Prostate gland (tissue), 2 donors: ENCODE results near the gene PDCD10. TPM values are rescaled to one million over a fixed set of nuclear protein-coding genes. Genes with fewer than 3 reads are reported as not detected.

Source experiments
- DNase-seq: peaks from one replicate; pipeline ENCODE4 v3.0.0-alpha.2; 2019; ENCODE audit warnings: low spot score
- H3K27ac ChIP-seq, 2 donors: fragments of 200-600 bp; sonication (generic); 2 replicates each; pipeline ENCODE4 v1.5.1; 2017 to 2019
- H3K27me3 ChIP-seq: fragments of 200-600 bp; sonication (generic); replicated peaks from 2 replicates; pipeline ENCODE4 v1.5.1; 2019; ENCODE audit not compliant: insufficient read depth
- H3K36me3 ChIP-seq, 2 donors: fragments of 200-600 bp; sonication (generic); 1 replicate in 1 of 2; 2 replicates in 1 of 2; pipeline versions ENCODE4 v1.5.1 to v1.8.1; 2017 to 2019
- H3K4me1 ChIP-seq: fragments of 200-600 bp; sonication (generic); replicated peaks from 2 replicates; pipeline ENCODE4 v1.5.1; 2019
- H3K4me3 ChIP-seq, 2 donors: fragments of 200-600 bp; sonication (generic); 2 replicates each; pipeline ENCODE4 v1.5.1; 2017 to 2019
- H3K9me3 ChIP-seq: fragments of 200-600 bp; sonication (generic); 2 replicates; pipeline ENCODE4 v1.5.1; 2017
- CTCF ChIP-seq, 4 experiments: fragments of 200-600 bp in 2 of 4; fragments of 450-650 bp in 2 of 4; sonication (generic) in 2 of 4; IDR thresholded peaks; 1 replicate in 3 of 4; 2 replicates in 1 of 4; pipeline ENCODE4 v1.5.1; 2016 to 2019; ENCODE audit warnings: antibody characterized with exemption in 4 of 4, mild to moderate bottlenecking in 2 of 4, moderate library complexity in 2 of 4
- POLR2A ChIP-seq: fragments of 450-650 bp; IDR thresholded peaks from one replicate; pipeline ENCODE4 v1.6.1; 2016; ENCODE audit warnings: antibody characterized with exemption, mild to moderate bottlenecking
- POLR2AphosphoS5 ChIP-seq: sonication (generic); formaldehyde crosslinking; IDR thresholded peaks from one replicate; pipeline ENCODE4 v1.6.1; 2017; ENCODE audit warnings: antibody characterized with exemption
- WGBS: methylation state at CpG from one replicate; pipeline ENCODE4 v1.1.5; 2018; 5-methylcytosine and 5-hydroxymethylcytosine counted together
- intact Hi-C: fragments of 100-400 bp; cut with DNase I; formaldehyde crosslinking; loops from one replicate; pipeline ENCODE4 v1.14.2; 2022
- small RNA-seq, 2 donors: library from RNA; depleted of rRNA; stranded (forward); fragments of <200 nt; gene quantifications; one replicate each; pipeline ENCODE3, GENCODE V24; 2016
- total RNA-seq, 2 donors: library from RNA; depleted of rRNA; stranded (reverse); fragments of >200 nt; gene quantifications; one replicate each; pipeline ENCODE4 v1.1.0, GENCODE V29; 2016

Gene PDCD10
- total RNA-seq, 2 donors from 2014 or later, result 50.3 to 58.1 TPM

GRCh38 chr3:167651826-167652225 is 82.9 kb downstream of the PDCD10 start:
- Histone ChIP-seq H3K9me3 (no peaks in the 10 kb centered on the region), H3K36me3 (no peaks in the 10 kb centered on the region), H3K4me1 (peaks cover 3% of the 10 kb centered on the region), H3K27ac (no peak overlapping the region), H3K4me3 (no peak overlapping the region), H3K27me3 (no peaks in the 10 kb centered on the region)
- intact Hi-C loops, result no loop called here
- no peak for DNase-seq
- WGBS, result 83% methylated on average over 1 of the region's 1 CpG
- TF ChIP-seq POLR2A (no peak), CTCF (IDR thresholded peaks at IDR 0.05) (no peak), POLR2AphosphoS5 (no peak)

GRCh38 chr3:167650459-167650858 is 84.2 kb downstream of the PDCD10 start:
- Histone ChIP-seq H3K4me1 (peaks cover 3% of the 10 kb centered on the region), H3K4me3 (no peak overlapping the region), H3K9me3 (no peaks in the 10 kb centered on the region), H3K27me3 (no peaks in the 10 kb centered on the region), H3K36me3 (no peaks in the 10 kb centered on the region), H3K27ac (no peak overlapping the region)
- TF ChIP-seq POLR2A (no peak), CTCF (IDR thresholded peaks at IDR 0.05) (no peak), POLR2AphosphoS5 (no peak)
- WGBS, result 89% methylated on average over 2 of the region's 2 CpGs
- intact Hi-C loops, result no loop called here
- no peak for DNase-seq

- Histone ChIP-seq H3K9me3 (no peaks in the 10 kb centered on the region), H3K27me3 (no peaks in the 10 kb centered on the region), H3K36me3 (no peaks in the 10 kb centered on the region), H3K4me1 (peaks cover 3% of the 10 kb centered on the region), H3K4me3 (no peak overlapping the region), H3K27ac (no peak overlapping the region)
- intact Hi-C loops, result no loop called here
- 88% methylated on average over 1 of the region's 1 CpG for WGBS
- TF ChIP-seq POLR2A (no peak), POLR2AphosphoS5 (no peak), CTCF (IDR thresholded peaks at IDR 0.05) (no peak)
- DNase-seq, result no peak
Observed at GRCh38 chr3:167649746-167650145, 84.9 kb downstream of the PDCD10 start.

GRCh38 chr3:167644611-167645010 is 90.1 kb downstream of the PDCD10 start:
- no peaks in the 10 kb centered on the region for H3K9me3 ChIP-seq
- H3K36me3 ChIP-seq, result no peaks in the 10 kb centered on the region
- intact Hi-C loops, result no loop called here
- DNase-seq, result no peak
- TF ChIP-seq POLR2AphosphoS5 (no peak), POLR2A (no peak), CTCF (IDR thresholded peaks at IDR 0.05) (no peak)
- no peak overlapping the region for H3K4me3 ChIP-seq
- peaks cover 3% of the 10 kb centered on the region for H3K4me1 ChIP-seq
- H3K27me3 ChIP-seq, result no peaks in the 10 kb centered on the region
- WGBS, result 73% methylated on average over 1 of the region's 1 CpG
- H3K27ac ChIP-seq, result no peak overlapping the region

Small RNA genes within 50 kb of the gene (small RNA-seq; reads per million reads assigned to genes)
- 0 reads per million in 2 donors for gene HMGN1P8

Other genes with a start within 250 kb of the PDCD10 start
- gene WDR49, start 81.0 kb downstream of the PDCD10 start, total RNA-seq, result 1 to 10 TPM in 1 of 2 donors, under 1 TPM in 1; 0.45 to 1.5 TPM
- gene SERPINI1, start 829 bp upstream of the PDCD10 start, total RNA-seq, result 10 to 100 TPM in 1 of 2 donors, 1 to 10 TPM in 1; 2.3 to 15.3 TPM